Endothelial cell of umbilical vein (primary cell): ENCODE measurements around the gene GARIN5A. TPM values are rescaled to one million over a fixed set of nuclear protein-coding genes. Genes with fewer than 3 reads are reported as not detected.

Experiments
- BruUV-seq: library from RNA; stranded (reverse); fragments of 400-500 nt; replicated peaks from 2 replicates; lab custom pipeline; 2021; lab: Mats Ljungman, UMichigan
- CTCF ChIA-PET: fragments of 300-600, 350-600 bp; sonication (Branson Sonifier 250); formaldehyde crosslinking; loops from one replicate; lab custom pipeline; 2021; ENCODE audit warnings: antibody characterized with exemption, inconsistent platforms; lab: Charles Lee
- POLR2A ChIA-PET: fragments of 300-600, 350-600 bp; sonication (Branson Sonifier 250); formaldehyde crosslinking; loops from one replicate; lab custom pipeline; 2021; ENCODE audit warnings: antibody characterized with exemption, inconsistent platforms; lab: Charles Lee
- DNase-seq: peaks from one replicate; pipeline ENCODE4 v3.0.0-alpha.2; 2011; ENCODE audit warnings: low read depth, low spot score
- FAIRE-seq: peaks from 2 replicates; lab custom pipeline; 2011; peaks lifted over from hg19 to GRCh38; lab: Jason Lieb, UNC
- H2AFZ ChIP-seq: 2 replicates; pipeline ENCODE4 v1.6.0; 2012; ENCODE audit warnings: low read depth, low read length, control low read depth, inconsistent platforms
- H3K27ac ChIP-seq: 2 replicates; pipeline ENCODE4 v1.5.1; 2011; ENCODE audit warnings: low read depth, mild to moderate bottlenecking, control low read depth, low read length, moderate library complexity; ENCODE audit not compliant: insufficient read depth
- H3K27me3 ChIP-seq, 2 experiments: 2 replicates each; pipeline versions ENCODE4 v1.6.0 to v1.6.1; 2011; ENCODE audit warnings: low read length in 2 of 2, mixed read lengths in 1 of 2; ENCODE audit not compliant: control insufficient read depth in 2 of 2, insufficient read depth in 2 of 2
- H3K36me3 ChIP-seq, 2 experiments: 2 replicates in 1 of 2; 3 replicates in 1 of 2; pipeline ENCODE4 v1.5.1; 2011; ENCODE audit warnings: low read length in 2 of 2, mild to moderate bottlenecking in 1 of 2, moderate library complexity in 1 of 2; ENCODE audit not compliant: control insufficient read depth in 2 of 2, insufficient read depth in 2 of 2; ENCODE audit errors: extremely low read depth in 1 of 2
- H3K4me1 ChIP-seq: 3 replicates; pipeline ENCODE4 v1.5.1; 2011; ENCODE audit warnings: mild to moderate bottlenecking, low read length; ENCODE audit not compliant: control insufficient read depth, insufficient read depth; ENCODE audit errors: extremely low read depth
- H3K4me2 ChIP-seq: 2 replicates; pipeline ENCODE4 v1.6.1; 2011; ENCODE audit warnings: low read length, control low read depth, mixed read lengths; ENCODE audit not compliant: insufficient read depth
- H3K4me3 ChIP-seq, 3 experiments: fragments of 200-600 bp in 1 of 3; sonication (generic), shearing (Covaris generic) in 1 of 3; replicated peaks in 1 of 3; 2 replicates each; pipeline ENCODE4 v1.5.1; 2011 to 2016; ENCODE audit warnings: control low read depth in 3 of 3, low read length in 3 of 3, mild to moderate bottlenecking in 2 of 3, inconsistent platforms in 1 of 3, low read depth in 1 of 3, moderate library complexity in 1 of 3; ENCODE audit not compliant: insufficient read depth in 1 of 3
- H3K79me2 ChIP-seq: 2 replicates; pipeline ENCODE4 v1.6.0; 2012; ENCODE audit warnings: low read length, inconsistent platforms; ENCODE audit not compliant: control insufficient read depth, insufficient read depth
- H3K9ac ChIP-seq: replicated peaks from 2 replicates; pipeline ENCODE3; 2011; ENCODE audit warnings: low read length, control low read depth; ENCODE audit not compliant: insufficient read depth; ENCODE audit errors: extremely low read depth
- H3K9me1 ChIP-seq: replicated peaks from 3 replicates; pipeline ENCODE4 v1.6.0; 2011; ENCODE audit warnings: mild to moderate bottlenecking, low read length; ENCODE audit not compliant: control insufficient read depth, insufficient read depth; ENCODE audit errors: extremely low read depth
- H3K9me3 ChIP-seq: replicated peaks from 2 replicates; pipeline ENCODE4 v1.5.1; 2012; ENCODE audit warnings: low read length, inconsistent platforms; ENCODE audit not compliant: control insufficient read depth, insufficient read depth
- H4K20me1 ChIP-seq: replicated peaks from 2 replicates; pipeline ENCODE3; 2011; ENCODE audit warnings: mild to moderate bottlenecking, low read length; ENCODE audit not compliant: control insufficient read depth, insufficient read depth; ENCODE audit errors: extremely low read depth
- CTCF ChIP-seq, 2 donors: IDR thresholded peaks; 1 replicate in 1 of 2; 2 replicates in 1 of 2; pipeline ENCODE4 v1.5.1; 2011; ENCODE audit warnings: low read length in 2 of 2, mild to moderate bottlenecking in 2 of 2, moderate library complexity in 2 of 2, control low read depth in 1 of 2, inconsistent platforms in 1 of 2, low read depth in 1 of 2; ENCODE audit not compliant: insufficient read depth in 1 of 2; ENCODE audit errors: extremely low read depth in 1 of 2
- EZH2 ChIP-seq: IDR thresholded peaks from 2 replicates; pipeline ENCODE4 v1.6.1; 2012; ENCODE audit warnings: borderline replicate concordance, low read depth, mild to moderate bottlenecking, moderate library complexity, low read length, inconsistent platforms; ENCODE audit not compliant: severe bottlenecking
- FOS ChIP-seq: IDR thresholded peaks from 2 replicates; pipeline ENCODE4 v1.6.1; 2011; ENCODE audit warnings: mild to moderate bottlenecking, low read length, moderate library complexity, borderline replicate concordance; ENCODE audit not compliant: insufficient read depth
- GATA2 ChIP-seq: IDR thresholded peaks from 2 replicates; pipeline ENCODE4 v1.7.0; 2011; ENCODE audit warnings: low read depth, mild to moderate bottlenecking, moderate library complexity, mixed read lengths, low read length; ENCODE audit not compliant: insufficient read length, insufficient read depth
- JUN ChIP-seq: IDR thresholded peaks from 2 replicates; pipeline ENCODE4 v1.6.1; 2011; ENCODE audit warnings: borderline replicate concordance, low read depth; ENCODE audit not compliant: insufficient read length, insufficient read depth
- MAX ChIP-seq: IDR thresholded peaks from 2 replicates; pipeline ENCODE4 v1.6.1; 2011; ENCODE audit not compliant: insufficient read depth, insufficient read length
- MYC ChIP-seq: IDR thresholded peaks from one replicate; pipeline ENCODE4 v1.6.1; 2011; ENCODE audit warnings: mild to moderate bottlenecking, low read depth, low read length
- POLR2A ChIP-seq: IDR thresholded peaks from 2 replicates; pipeline ENCODE4 v1.6.1; 2012; ENCODE audit warnings: low read depth, mild to moderate bottlenecking, control low read depth, low read length
- POLR2AphosphoS5 ChIP-seq: IDR thresholded peaks from 2 replicates; pipeline ENCODE4 v1.6.1; 2012; ENCODE audit warnings: low read depth, mild to moderate bottlenecking, control low read depth, low read length, moderate library complexity; ENCODE audit not compliant: insufficient read depth
- dilution Hi-C: fragments of 300-500 bp; cut with MboI; formaldehyde crosslinking; loops from one replicate; pipeline ENCODE4 v1.15.0; 2019; ENCODE audit warnings: low sequenced_read_pairs; ENCODE audit not compliant: extremely low pct_ligation_motif_present
- intact Hi-C: fragments of 100-400 bp; cut with micrococcal nuclease; formaldehyde crosslinking; loops from one replicate; pipeline ENCODE4 v1.10.0; 2022
- polyA plus RNA-seq, 4 experiments: library from polyadenylated mRNA; depleted of rRNA in 3 of 4; stranded (reverse) in 3 of 4; unstranded in 1 of 4; fragments of >200 nt; gene quantifications; 2 replicates each; pipeline versions ENCODE4 v1.2.1 to v1.2.3, GENCODE V29; 2011 to 2012; ENCODE audit warnings: missing spikeins in 1 of 4
- total RNA-seq: library from RNA; stranded (reverse); gene quantifications from 2 replicates; pipeline ENCODE4 v1.2.3, GENCODE V29; 2021

GARIN5A gene
- total and polyA plus RNA-seq, 2 donors (not counting 3 experiments of a cell fraction or from before 2014, with no cell fraction given) = 0.44 to 0.76 TPM

GRCh38 chr19:50447053-50447452 is 29.6 kb downstream of the GARIN5A start:
- Histone ChIP-seq H3K79me2 (no peaks in the 10 kb centered on the region), H3K27me3 (no peaks in the 10 kb centered on the region), H4K20me1 (no peaks in the 10 kb centered on the region), H2AFZ (no peak overlapping the region), H3K4me3 (no peak overlapping the region), H3K4me2 (no peak overlapping the region), H3K27ac (no peak overlapping the region), H3K4me1 (no peaks in the 10 kb centered on the region), H3K9ac (no peak overlapping the region), H3K9me3 (no peaks in the 10 kb centered on the region), H3K9me1 (no peaks in the 10 kb centered on the region), H3K36me3 (no peaks in the 10 kb centered on the region)
- BruUV-seq = no TSS peak
- DNase-seq = no peak
- no peak for FAIRE-seq
- ChIA-PET POLR2A (no interaction called here), CTCF (interaction anchor here (1.5 kb wide), 1 partner anchor 14 kb away, joined by 4 read pairs; no protein-coding TSS in a partner anchor)
- dilution Hi-C loops (no loop called here), intact Hi-C loops (no loop called here)
- no peak for TF ChIP-seq JUN
- no peak for TF ChIP-seq CTCF (IDR thresholded peaks at IDR 0.05; ENCODE audit: extremely low read depth in 1 of 2, insufficient read depth in 1 of 2, low read depth in 1 of 2, low read length in 2 of 2)
- TF ChIP-seq MYC = no peak
- TF ChIP-seq GATA2 = no peak
- no peak for TF ChIP-seq POLR2A
- no peak for TF ChIP-seq EZH2
- no peak for TF ChIP-seq FOS
- TF ChIP-seq POLR2AphosphoS5 = no peak
- no peak for TF ChIP-seq MAX
